IPS-15b (cell line): ENCODE results near the gene C1orf35.

ENCODE experiments used
- H3K27me3 ChIP-seq: one replicate; pipeline ENCODE4 v1.6.1; 2013; ENCODE audit warnings: low read length; ENCODE audit not compliant: control insufficient read depth, insufficient read depth
- H3K36me3 ChIP-seq: one replicate; pipeline ENCODE4 v1.6.1; 2013; ENCODE audit warnings: low read length; ENCODE audit not compliant: control insufficient read depth, insufficient read depth
- H3K4me1 ChIP-seq: one replicate; pipeline ENCODE4 v1.6.1; 2013; ENCODE audit warnings: mild to moderate bottlenecking, low read length; ENCODE audit not compliant: control insufficient read depth, insufficient read depth
- H3K4me3 ChIP-seq: one replicate; pipeline ENCODE4 v1.5.1; 2013; ENCODE audit warnings: low read depth, low read length
- H3K9ac ChIP-seq: one replicate; pipeline ENCODE4 v1.6.1; 2013; ENCODE audit warnings: low read depth, mild to moderate bottlenecking, low read length
- H3K9me3 ChIP-seq: one replicate; pipeline ENCODE4 v1.6.1; 2013; ENCODE audit warnings: mild to moderate bottlenecking, low read length; ENCODE audit not compliant: control insufficient read depth, insufficient read depth

The C1orf35 gene

GRCh38 chr1:228139931-228140723 is 37.0 kb upstream of the C1orf35 start, which contains the start of gene GUK1:
Gene GUK1, plus strand, starts transcription at chr1:228140279. Its CDS starts 24 bp downstream, at chr1:228140303.
- no peaks in the 10 kb centered on the region for H3K36me3 ChIP-seq
- peak within 1 kb of the TSS; percentile 75 for H3K4me3 ChIP-seq
- no peaks in the 10 kb centered on the region for H3K4me1 ChIP-seq
- peaks cover 13% of the 10 kb centered on the region for H3K27me3 ChIP-seq
- H3K9me3 ChIP-seq = no peaks in the 10 kb centered on the region
- peak within 1 kb of the TSS; percentile 12 for H3K9ac ChIP-seq

GRCh38 chr1:228139406-228139930 is 36.3 kb upstream of the C1orf35 start:
- Histone ChIP-seq H3K27me3 (peaks cover 18% of the 10 kb centered on the region), H3K4me1 (no peaks in the 10 kb centered on the region), H3K9me3 (no peaks in the 10 kb centered on the region)

GRCh38 chr1:228136901-228137300 is 33.8 kb upstream of the C1orf35 start:
- Histone ChIP-seq H3K36me3 (no peaks in the 10 kb centered on the region), H3K9me3 (no peaks in the 10 kb centered on the region), H3K4me3 (no peak overlapping the region), H3K4me1 (no peaks in the 10 kb centered on the region), H3K9ac (no peak overlapping the region), H3K27me3 (peaks cover 18% of the 10 kb centered on the region)

More at GRCh38 chr1:228139406-228139930, 36.3 kb upstream of the C1orf35 start:
- Histone ChIP-seq H3K9ac (no peak overlapping the region), H3K36me3 (no peaks in the 10 kb centered on the region), H3K4me3 (peak overlapping the region; percentile 52)

GRCh38 chr1:228134591-228134990 is 31.5 kb upstream of the C1orf35 start:
- Histone ChIP-seq H3K4me1 (no peaks in the 10 kb centered on the region), H3K9ac (no peak overlapping the region), H3K9me3 (no peaks in the 10 kb centered on the region), H3K36me3 (no peaks in the 10 kb centered on the region), H3K27me3 (peaks cover 21% of the 10 kb centered on the region), H3K4me3 (no peak overlapping the region)

- Histone ChIP-seq H3K4me1 (no peaks in the 10 kb centered on the region), H3K27me3 (peaks cover 18% of the 10 kb centered on the region), H3K4me3 (no peak overlapping the region), H3K36me3 (no peaks in the 10 kb centered on the region), H3K9ac (no peak overlapping the region), H3K9me3 (no peaks in the 10 kb centered on the region)
These were observed 28.6 kb upstream of the C1orf35 start for GRCh38 chr1:228131766-228132165.

GRCh38 chr1:228125185-228125584 is 22.1 kb upstream of the C1orf35 start:
- no peak overlapping the region for H3K4me3 ChIP-seq
- peaks cover 5% of the 10 kb centered on the region for H3K27me3 ChIP-seq
- no peaks in the 10 kb centered on the region for H3K36me3 ChIP-seq
- H3K9me3 ChIP-seq = no peaks in the 10 kb centered on the region
- no peaks in the 10 kb centered on the region for H3K4me1 ChIP-seq
- H3K9ac ChIP-seq = no peak overlapping the region

GRCh38 chr1:228123505-228123904 is 20.4 kb upstream of the C1orf35 start:
- peaks cover 2% of the 10 kb centered on the region for H3K27me3 ChIP-seq
- H3K9me3 ChIP-seq = no peaks in the 10 kb centered on the region

GRCh38 chr1:228122921-228123441 is 19.9 kb upstream of the C1orf35 start:
- H3K4me3 ChIP-seq = no peak overlapping the region
- no peaks in the 10 kb centered on the region for H3K4me1 ChIP-seq
- peaks cover 2% of the 10 kb centered on the region for H3K27me3 ChIP-seq
- no peaks in the 10 kb centered on the region for H3K36me3 ChIP-seq
- H3K9me3 ChIP-seq = no peaks in the 10 kb centered on the region
- H3K9ac ChIP-seq = no peak overlapping the region

More at GRCh38 chr1:228123505-228123904, 20.4 kb upstream of the C1orf35 start:
- no peak overlapping the region for H3K4me3 ChIP-seq
- no peak overlapping the region for H3K9ac ChIP-seq
- no peaks in the 10 kb centered on the region for H3K36me3 ChIP-seq
- H3K4me1 ChIP-seq = no peaks in the 10 kb centered on the region

- H3K27me3 ChIP-seq = peaks cover 2% of the 10 kb centered on the region
- H3K9ac ChIP-seq = no peak overlapping the region
- no peak overlapping the region for H3K4me3 ChIP-seq
- no peaks in the 10 kb centered on the region for H3K4me1 ChIP-seq
- H3K36me3 ChIP-seq = no peaks in the 10 kb centered on the region
- no peaks in the 10 kb centered on the region for H3K9me3 ChIP-seq
These were observed 17.8 kb upstream of the C1orf35 start for GRCh38 chr1:228120857-228121489.

GRCh38 chr1:228120351-228120750 is 17.2 kb upstream of the C1orf35 start:
- H3K4me3 ChIP-seq = no peak overlapping the region
- no peaks in the 10 kb centered on the region for H3K9me3 ChIP-seq
- H3K36me3 ChIP-seq = no peaks in the 10 kb centered on the region
- H3K27me3 ChIP-seq = peaks cover 2% of the 10 kb centered on the region
- H3K4me1 ChIP-seq = no peaks in the 10 kb centered on the region
- H3K9ac ChIP-seq = no peak overlapping the region

- H3K4me1 ChIP-seq = no peaks in the 10 kb centered on the region
- peaks cover 2% of the 10 kb centered on the region for H3K27me3 ChIP-seq
- H3K9me3 ChIP-seq = no peaks in the 10 kb centered on the region
- H3K36me3 ChIP-seq = no peaks in the 10 kb centered on the region
- H3K9ac ChIP-seq = no peak overlapping the region
- H3K4me3 ChIP-seq = no peak overlapping the region
These were observed 14.9 kb upstream of the C1orf35 start for GRCh38 chr1:228118040-228118439.
